Fibroblast of skin of back (primary cell): Measurements from ENCODE around the gene METTL27. TPM values are rescaled to one million over a fixed set of nuclear protein-coding genes. Genes with fewer than 3 reads are reported as not detected.
"Not testable (repeated sequence)": the region's sequence is repeated elsewhere in the genome, so short reads cannot be mapped to it uniquely, and the experiment has no call there.

Experiments used
- DNase-seq: peaks from one replicate; pipeline ENCODE4 v3.0.0-alpha.2; 2013
- polyA plus RNA-seq, 2 experiments: library from polyadenylated mRNA; unstranded; fragments of 120-200 nt; gene quantifications; one replicate each; pipeline ENCODE4 v1.2.1, GENCODE V29; 2013; ENCODE audit not compliant: insufficient read length in 2 of 2

Gene METTL27
- polyA plus RNA-seq (2013, experiment 1 of 2; ENCODE audit: insufficient read length) = 0.74 TPM
- polyA plus RNA-seq (2013, experiment 2 of 2; ENCODE audit: insufficient read length) = 0.59 TPM

GRCh38 chr7:73842067-73842976 is at the start of gene METTL27:
METTL27 (minus strand) TSS chr7:73842516; CDS start chr7:73842140, 376 bp downstream.
- peak; percentile 94 for DNase-seq

GRCh38 chr7:73891178-73891885 is 49.0 kb upstream of the METTL27 start:
- no peak for DNase-seq

- DNase-seq = no peak
Measured at GRCh38 chr7:73890555-73891147, 48.3 kb upstream of the METTL27 start.

GRCh38 chr7:73888959-73889358 is 46.6 kb upstream of the METTL27 start:
- DNase-seq = no peak

- DNase-seq = no peak
Measured at GRCh38 chr7:73887762-73888161, 45.4 kb upstream of the METTL27 start.

GRCh38 chr7:73885975-73886798 is 43.9 kb upstream of the METTL27 start:
- peak; percentile 75 for DNase-seq

- no peak for DNase-seq
Measured at GRCh38 chr7:73885433-73885974, 43.2 kb upstream of the METTL27 start.

- not testable (repeated sequence) for DNase-seq
Measured at GRCh38 chr7:73884867-73885422, 42.6 kb upstream of the METTL27 start.

- DNase-seq = no peak
Measured at GRCh38 chr7:73882047-73882402, 39.7 kb upstream of the METTL27 start.

GRCh38 chr7:73881352-73882046 is 39.2 kb upstream of the METTL27 start:
- DNase-seq = no peak

GRCh38 chr7:73880755-73881328 is 38.5 kb upstream of the METTL27 start:
- DNase-seq = no peak

GRCh38 chr7:73879977-73880681 is 37.8 kb upstream of the METTL27 start:
- peak; percentile 77 for DNase-seq

GRCh38 chr7:73876973-73877372 is 34.7 kb upstream of the METTL27 start:
- DNase-seq = no peak

GRCh38 chr7:73876361-73876760 is 34.0 kb upstream of the METTL27 start:
- no peak for DNase-seq

GRCh38 chr7:73872056-73872908 is 30.0 kb upstream of the METTL27 start:
- no peak for DNase-seq

- no peak for DNase-seq
Measured at GRCh38 chr7:73871163-73872011, 29.1 kb upstream of the METTL27 start.

- DNase-seq = no peak
Measured at GRCh38 chr7:73870041-73870492, 27.8 kb upstream of the METTL27 start.
